ENCODE measurements around the gene VAMP7.

GRCh38 chrX:155900765-155901164 is 19.6 kb downstream of the VAMP7 start:
- no peak for TF ChIP-seq MYC (CRISPR knock-in tag; IDR thresholded peaks at IDR 0.05; ENCODE audit: borderline replicate concordance)
- no peak for TF ChIP-seq RBFOX2 (IDR thresholded peaks at IDR 0.05; ENCODE audit: low read depth, low read length)
- TF ChIP-seq ETV6 (CRISPR knock-in tag; conservative IDR thresholded peaks at IDR 0.05) = no peak
- TF ChIP-seq ZGPAT (CRISPR knock-in tag; IDR thresholded peaks at IDR 0.05) = no peak
- no peak for TF ChIP-seq GABPA (IDR thresholded peaks at IDR 0.05; ENCODE audit: low read depth, low read length)
- no peak for TF ChIP-seq GABPA (CRISPR knock-in tag; IDR thresholded peaks at IDR 0.05; ENCODE audit: low read depth)
- TF ChIP-seq, protein P1, sequence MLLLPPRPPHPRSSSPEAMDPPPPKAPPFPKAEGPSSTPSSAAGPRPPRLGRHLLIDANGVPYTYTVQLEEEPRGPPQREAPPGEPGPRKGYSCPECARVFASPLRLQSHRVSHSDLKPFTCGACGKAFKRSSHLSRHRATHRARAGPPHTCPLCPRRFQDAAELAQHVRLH (CRISPR knock-in tag; IDR thresholded peaks at IDR 0.05; ENCODE audit: borderline replicate concordance, low read depth) = no peak
- TF ChIP-seq ZBTB43 (CRISPR knock-in tag; conservative IDR thresholded peaks at IDR 0.05) = no peak
- no peak for TF ChIP-seq MLX (CRISPR knock-in tag; IDR thresholded peaks at IDR 0.05)
- TF ChIP-seq ZNF724P (CRISPR knock-in tag; IDR thresholded peaks at IDR 0.05; ENCODE audit: borderline replicate concordance) = no peak
- no peak for TF ChIP-seq ZNF713 (CRISPR knock-in tag; IDR thresholded peaks at IDR 0.05)
- no peak for TF ChIP-seq CBFB (CRISPR knock-in tag; IDR thresholded peaks at IDR 0.05)
- no peak for TF ChIP-seq KLF9 (CRISPR knock-in tag; IDR thresholded peaks at IDR 0.05; ENCODE audit: low read depth)
- TF ChIP-seq MAFG (CRISPR knock-in tag; IDR thresholded peaks at IDR 0.05) = no peak
- TF ChIP-seq ZNF660 (CRISPR knock-in tag; IDR thresholded peaks at IDR 0.05; ENCODE audit: borderline replicate concordance, low read depth) = no peak
